ENCODE results near the gene KAZALD1. TPM values are rescaled to one million over a fixed set of nuclear protein-coding genes. Genes with fewer than 3 reads are reported as not detected.

Gene KAZALD1
- total RNA-seq, 2 donors from 2014 or later = 0.60 to 1.3 TPM

Other genes starting within 250 kb of the KAZALD1 start
- 10 to 100 TPM; 34.8 to 67.1 TPM for gene SLF2, start 149.0 kb upstream of the KAZALD1 start, total RNA-seq
- 1 to 10 TPM in 1 of 2 donors, under 1 TPM in 1; 0.39 to 3.2 TPM for gene SEMA4G, start 92.5 kb upstream of the KAZALD1 start, total RNA-seq
- 10 to 100 TPM; 42.4 to 53.3 TPM for gene MRPL43, start 74.5 kb upstream of the KAZALD1 start, total RNA-seq
- gene TWNK, start 74.4 kb upstream of the KAZALD1 start, total RNA-seq = 10 to 100 TPM; 11.6 to 17.0 TPM
- 10 to 100 TPM in 1 of 2 donors, 1 to 10 TPM in 1; 6.8 to 19.2 TPM for gene LZTS2, start 62.2 kb upstream of the KAZALD1 start, total RNA-seq
- gene PDZD7, start 30.9 kb upstream of the KAZALD1 start, total RNA-seq = 1 to 10 TPM in 1 of 2 donors, under 1 TPM in 1; 0.80 to 1.3 TPM
- gene SFXN3, start 30.8 kb upstream of the KAZALD1 start, total RNA-seq = 10 to 100 TPM; 36.9 to 43.9 TPM
- not detected for gene TLX1, start 69.3 kb downstream of the KAZALD1 start, total RNA-seq
- not detected for gene LBX1, start 167.5 kb downstream of the KAZALD1 start, total RNA-seq

All from activated naive CD4-positive, alpha-beta T cell treated with anti-CD3 and anti-CD28 coated beads, Interleukin-2, amount 50 U/mL, for 72 hours (primary cell).